ENCODE measurements around the gene GDF9.

Gene GDF9

GRCh38 chr5:132812123-132812765 lies 54.0 kb downstream of the GDF9 start:
- TF ChIP-seq CTCF (IDR thresholded peaks at IDR 0.05; ENCODE audit: control insufficient read depth, insufficient read depth, low read depth, low read length, missing control alignments), result no peak
- H3K4me3 ChIP-seq (ENCODE audit: control insufficient read depth, low read depth, low read length), result no peak overlapping the region
- no peak for DNase-seq (ENCODE audit: low read depth)

Measured in AG09309 (cell line).